ENCODE data around the gene IKBIP.
"Not testable (repeated sequence)": the region's sequence is repeated elsewhere in the genome, so short reads cannot be mapped to it uniquely, and the experiment has no call there.

The IKBIP gene

GRCh38 chr12:98579347-98579746, 65.2 kb downstream of the IKBIP start:
- no peak for DNase-seq

- DNase-seq = no peak
Observed at GRCh38 chr12:98578821-98579220, 65.8 kb downstream of the IKBIP start.

DNA sequence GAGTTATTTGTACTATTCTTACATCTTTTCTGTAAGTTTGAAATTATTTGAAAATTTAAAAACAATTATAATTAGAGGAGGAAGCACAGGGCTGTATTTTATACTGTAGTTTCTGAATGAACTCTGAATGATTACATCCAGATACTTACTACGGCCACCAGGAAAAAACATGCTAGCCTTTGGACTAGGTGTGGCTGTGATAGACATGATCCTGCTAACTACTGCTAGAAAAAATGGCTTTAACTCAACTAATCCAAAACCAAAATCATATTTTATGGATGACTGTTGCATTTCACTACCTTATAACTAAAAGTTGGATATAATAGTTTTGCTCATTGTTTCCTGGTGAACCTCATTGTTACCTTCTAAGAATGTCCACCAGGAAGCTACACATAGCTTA, 66.2 kb downstream of the IKBIP start:
- DNase-seq = no peak

DNA sequence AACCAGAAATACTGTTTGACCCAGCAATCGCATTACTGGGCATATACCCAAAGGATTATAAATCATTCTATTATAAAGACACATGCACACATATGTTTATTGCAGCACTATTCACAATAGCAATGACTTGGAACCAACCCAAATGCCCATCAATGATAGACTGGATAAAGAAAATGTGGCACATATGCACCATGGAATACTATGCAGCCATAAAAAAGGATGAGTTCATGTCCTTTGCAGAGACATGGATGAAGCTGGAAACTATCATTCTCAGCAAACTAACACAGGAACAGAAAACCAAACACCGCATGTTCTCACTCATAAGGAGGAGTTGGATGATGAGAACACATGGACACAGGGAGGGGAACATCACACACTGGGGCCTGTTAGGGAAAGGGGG, 67.8 kb downstream of the IKBIP start:
- DNase-seq = not testable (repeated sequence)

GRCh38 chr12:98575013-98575412, 69.6 kb downstream of the IKBIP start:
- DNase-seq = no peak
